GM12865 (cell line): ENCODE results near the gene ERBB3.

Experiments used
- DNase-seq: peaks from one replicate; pipeline ENCODE4 v3.0.0; 2010; ENCODE audit warnings: low read depth
- H3K4me3 ChIP-seq: 2 replicates; pipeline ENCODE4 v1.5.1; 2011; ENCODE audit warnings: mild to moderate bottlenecking, low read depth, low read length, control low read depth
- CTCF ChIP-seq: IDR thresholded peaks from 2 replicates; pipeline ENCODE4 v1.5.1; 2011; ENCODE audit warnings: low read length, control low read depth, low read depth, inconsistent platforms; ENCODE audit not compliant: insufficient read depth; ENCODE audit errors: missing control alignments

The ERBB3 gene

GRCh38 chr12:56079723-56080555 lies at the start of gene ERBB3:
ERBB3 (plus strand) TSS chr12:56080165; CDS start chr12:56080301, 136 bp downstream.
- no peak for TF ChIP-seq CTCF
- DNase-seq, result peak; percentile 18
- peak within 1 kb of the TSS; percentile 47 for H3K4me3 ChIP-seq

GRCh38 chr12:56031987-56032386 lies 48.0 kb upstream of the ERBB3 start:
- H3K4me3 ChIP-seq, result no peak overlapping the region
- TF ChIP-seq CTCF, result no peak
- DNase-seq, result no peak

GRCh38 chr12:56034586-56035332 lies 45.2 kb upstream of the ERBB3 start:
- TF ChIP-seq CTCF, result no peak
- no peak for DNase-seq
- H3K4me3 ChIP-seq, result no peak overlapping the region

GRCh38 chr12:56037161-56037560 lies 42.8 kb upstream of the ERBB3 start:
- no peak for TF ChIP-seq CTCF
- DNase-seq, result no peak
- no peak overlapping the region for H3K4me3 ChIP-seq

- no peak overlapping the region for H3K4me3 ChIP-seq
- DNase-seq, result no peak
- TF ChIP-seq CTCF, result no peak
Measured at GRCh38 chr12:56038022-56038655, 41.8 kb upstream of the ERBB3 start.

- TF ChIP-seq CTCF, result no peak
- H3K4me3 ChIP-seq, result no peak overlapping the region
- DNase-seq, result no peak
Measured at GRCh38 chr12:56040151-56040550, 39.8 kb upstream of the ERBB3 start.
